ENCODE measurements around the gene ZNF320.

DNA sequence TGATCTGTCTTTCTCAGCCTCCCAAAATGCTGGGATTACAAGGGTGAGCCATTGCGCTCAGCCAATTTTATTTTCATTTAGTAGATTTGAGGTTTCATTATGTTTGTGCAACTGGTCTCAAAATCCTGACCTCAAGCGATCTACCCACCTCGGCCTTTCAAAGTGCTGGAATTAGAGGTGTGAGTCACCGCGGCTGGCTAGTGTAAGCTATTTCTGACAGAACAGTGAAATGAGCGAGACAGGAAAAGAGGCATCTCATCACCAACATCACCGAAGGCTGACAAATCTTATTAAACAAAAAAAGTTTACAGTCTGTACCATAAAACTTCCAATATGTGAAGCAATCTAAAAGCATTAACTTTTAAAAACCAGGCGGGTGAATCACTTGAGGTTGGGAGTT lies 38.0 kb upstream of the ZNF320 start:
- TF ChIP-seq GATA2 (IDR thresholded peaks at IDR 0.05; ENCODE audit: low read depth, low read length) = no peak
- TF ChIP-seq GATA3 (IDR thresholded peaks at IDR 0.05; ENCODE audit: low read depth, low read length) = no peak

Measured in SH-SY5Y (cell line).